HepG2 (cell line): Measurements from ENCODE around the gene HP1BP3. TPM values are rescaled to one million over a fixed set of nuclear protein-coding genes. Genes with fewer than 3 reads are reported as not detected.
A peak's percentile ranks its signal among the peaks of the same experiment; 100 is the strongest.

Experiments
- ATAC-seq: fragments of 200-7000 bp; cut with Tn5 transposase; 3 replicates; pipeline ENCODE4 v1.9.1; 2020; ENCODE audit warnings: mild to moderate bottlenecking, moderate library complexity
- BruUV-seq: library from RNA; stranded (reverse); fragments of 400-500 nt; replicated peaks from 2 replicates; lab custom pipeline; 2021; lab: Mats Ljungman, UMichigan
- CTCF ChIA-PET: fragments of 300-600 bp; formaldehyde crosslinking; extraction: SDS; loops from one replicate; lab custom pipeline; 2021; ENCODE audit warnings: low total read pairs, inconsistent platforms, low intra/inter-chr PET ratio; lab: Yijun Ruan, JAX
- POLR2A ChIA-PET: fragments of 350-600 bp; sonication (Branson Sonifier 250); formaldehyde crosslinking; loops from one replicate; lab custom pipeline; 2020; ENCODE audit warnings: antibody characterized with exemption, inconsistent platforms; lab: Yijun Ruan, JAX
- DNase-seq: peaks from one replicate; pipeline ENCODE4 v3.0.0-alpha.2; 2015; ENCODE audit warnings: low spot score
- FAIRE-seq: peaks from 3 replicates; lab custom pipeline; 2011; peaks lifted over from hg19 to GRCh38; lab: Jason Lieb, UNC
- H2AFZ ChIP-seq: one replicate; pipeline ENCODE4 v1.6.1; 2011; ENCODE audit warnings: low read length, inconsistent platforms
- H3K27ac ChIP-seq: fragments of 300-600 bp; 3 replicates; pipeline ENCODE4 v1.8.0; 2011; ENCODE audit warnings: mixed run types, mild to moderate bottlenecking, mixed read lengths, low read length, inconsistent platforms; ENCODE audit not compliant: insufficient read depth; ENCODE audit errors: extremely low read length
- H3K27me3 ChIP-seq, 2 experiments: fragments of 200-600 bp in 1 of 2; 2 replicates in 1 of 2; 3 replicates in 1 of 2; pipeline versions ENCODE4 v1.6.0 to v1.8.0; 2011; ENCODE audit warnings: low read length in 2 of 2, mild to moderate bottlenecking in 2 of 2, moderate library complexity in 2 of 2, inconsistent platforms in 1 of 2; ENCODE audit not compliant: insufficient read depth in 2 of 2, control insufficient read depth in 1 of 2
- H3K36me3 ChIP-seq, 2 experiments: fragments of 200-600 bp in 1 of 2; replicated peaks in 1 of 2; 2 replicates in 1 of 2; 3 replicates in 1 of 2; pipeline versions ENCODE4 v1.5.1 to v1.8.0; 2011; ENCODE audit warnings: low read length in 2 of 2, inconsistent platforms in 1 of 2; ENCODE audit not compliant: insufficient read depth in 2 of 2, control insufficient read depth in 1 of 2
- H3K4me1 ChIP-seq: 2 replicates; pipeline ENCODE4 v1.5.1; 2012; ENCODE audit warnings: low read length, inconsistent platforms; ENCODE audit not compliant: insufficient read depth
- H3K4me2 ChIP-seq: 2 replicates; pipeline ENCODE4 v1.6.0; 2011; ENCODE audit warnings: low read depth, low read length, inconsistent platforms
- H3K4me3 ChIP-seq, 3 experiments: fragments of 200-600 bp in 1 of 3; sonication (generic), shearing (Covaris generic) in 1 of 3; replicated peaks in 1 of 3; 2 replicates each; pipeline ENCODE4 v1.5.1; 2011 to 2016; ENCODE audit warnings: low read length in 3 of 3, inconsistent platforms in 2 of 3, low read depth in 2 of 3, mild to moderate bottlenecking in 2 of 3, control low read depth in 1 of 3, mixed read lengths in 1 of 3; ENCODE audit not compliant: insufficient read depth in 1 of 3
- H3K79me2 ChIP-seq: one replicate; pipeline ENCODE4 v1.6.1; 2011; ENCODE audit warnings: low read length, inconsistent platforms; ENCODE audit not compliant: insufficient read depth
- H3K9ac ChIP-seq: 2 replicates; pipeline ENCODE4 v1.6.0; 2011; ENCODE audit warnings: mild to moderate bottlenecking, low read depth, low read length, inconsistent platforms; ENCODE audit not compliant: insufficient read depth
- H3K9me3 ChIP-seq: 2 replicates; pipeline ENCODE4 v1.5.1; 2012; ENCODE audit warnings: mild to moderate bottlenecking, low read length
- H4K20me1 ChIP-seq: 2 replicates; pipeline ENCODE4 v1.6.0; 2011; ENCODE audit warnings: inconsistent platforms, mild to moderate bottlenecking, low read length, moderate library complexity; ENCODE audit not compliant: insufficient read depth
- ATRX ChIP-seq: sonication (generic); formaldehyde crosslinking; IDR thresholded peaks from 2 replicates; pipeline ENCODE4 v1.4.0; 2020; ENCODE audit warnings: missing genetic modification reagents, borderline replicate concordance
- CBX5 ChIP-seq: sonication (generic); formaldehyde crosslinking; IDR thresholded peaks from 2 replicates; pipeline ENCODE4 v1.4.0; 2020; ENCODE audit warnings: missing genetic modification reagents, borderline replicate concordance
- FOXP1 ChIP-seq, 2 experiments: fragments of 450-650 bp in 1 of 2; IDR thresholded peaks; 2 replicates each; pipeline ENCODE4 v1.6.1; 2017 to 2018; ENCODE audit warnings: antibody characterized with exemption in 1 of 2
- MAZ ChIP-seq, 2 experiments: sonication (generic) in 1 of 2; formaldehyde crosslinking in 1 of 2; IDR thresholded peaks; 2 replicates each; pipeline versions ENCODE4 v1.5.0 to v1.6.1; 2012 to 2020; ENCODE audit warnings: low read depth in 2 of 2, mild to moderate bottlenecking in 2 of 2, borderline replicate concordance in 1 of 2, improper control_type of control experiment in 1 of 2, low read length in 1 of 2, missing genetic modification reagents in 1 of 2, moderate library complexity in 1 of 2
- MTF2 ChIP-seq: sonication (generic); formaldehyde crosslinking; IDR thresholded peaks from 2 replicates; pipeline ENCODE4 v1.5.0; 2020; ENCODE audit warnings: missing genetic modification reagents, borderline replicate concordance
- MYC ChIP-seq: sonication (generic); formaldehyde crosslinking; IDR thresholded peaks from 2 replicates; pipeline ENCODE4 v1.9.0; 2021; ENCODE audit warnings: missing genetic modification reagents, borderline replicate concordance
- ZNF577 ChIP-seq: sonication (generic); formaldehyde crosslinking; IDR thresholded peaks from 2 replicates; pipeline ENCODE4 v1.4.0; 2020; ENCODE audit warnings: mild to moderate bottlenecking, low read depth, missing genetic modification reagents, borderline replicate concordance
- WGBS: methylation state at CpG from one replicate; pipeline ENCODE4 v1.1.6; 2017; ENCODE audit warnings: low lambda C conversion rate; 5-methylcytosine and 5-hydroxymethylcytosine counted together
- in situ Hi-C: cut with HindIII; loops from 2 replicates; pipeline ENCODE4 v1.10.0; 2017; ENCODE audit warnings: low pct_unique_long_range_greater_than_20kb; ENCODE audit not compliant: extremely low pct_ligation_motif_present
- intact Hi-C: fragments of 100-400 bp; cut with micrococcal nuclease; formaldehyde crosslinking; loops from one replicate; pipeline ENCODE4 v1.10.0; 2022; ENCODE audit not compliant: unreplicated experiment
- polyA plus RNA-seq, 8 experiments: library from polyadenylated mRNA; depleted of rRNA in 3 of 8; stranded (reverse) in 7 of 8; unstranded in 1 of 8; fragments of >200 nt; fragmentation: Illumina TruSeq in 4 of 8; extraction: Trizol in 4 of 8; gene quantifications; 2 replicates each; pipeline versions ENCODE4 v1.2.1 to v1.2.3, GENCODE V29; 2011 to 2016; ENCODE audit warnings: low read depth in 4 of 8, missing spikeins in 1 of 8, mixed read lengths in 1 of 8; ENCODE audit not compliant: insufficient read depth in 1 of 8
- total RNA-seq, 5 experiments: library from RNA; depleted of rRNA; stranded (reverse); fragments of >200 nt; fragmentation: Illumina TruSeq; extraction: Trizol; gene quantifications; 2 replicates each; pipeline ENCODE4 v1.2.3, GENCODE V29; 2016; ENCODE audit warnings: low read depth in 1 of 5
- TF ChIP-seq, protein P1 (sequence below): sonication (generic); formaldehyde crosslinking; IDR thresholded peaks from 2 replicates; pipeline ENCODE4 v1.4.0; 2020; ENCODE audit warnings: missing genetic modification reagents
- TF ChIP-seq, protein P2 (sequence below): sonication (generic); formaldehyde crosslinking; conservative IDR thresholded peaks from 2 replicates; pipeline ENCODE4 v1.8.0; 2022; ENCODE audit warnings: low read depth, missing genetic modification reagents

HP1BP3 gene
- total and polyA plus RNA-seq, 2 of the 13 experiments (the other 11 are each of a cell fraction or from before 2014, with no cell fraction given), result 98.5 to 137 TPM

DNA sequence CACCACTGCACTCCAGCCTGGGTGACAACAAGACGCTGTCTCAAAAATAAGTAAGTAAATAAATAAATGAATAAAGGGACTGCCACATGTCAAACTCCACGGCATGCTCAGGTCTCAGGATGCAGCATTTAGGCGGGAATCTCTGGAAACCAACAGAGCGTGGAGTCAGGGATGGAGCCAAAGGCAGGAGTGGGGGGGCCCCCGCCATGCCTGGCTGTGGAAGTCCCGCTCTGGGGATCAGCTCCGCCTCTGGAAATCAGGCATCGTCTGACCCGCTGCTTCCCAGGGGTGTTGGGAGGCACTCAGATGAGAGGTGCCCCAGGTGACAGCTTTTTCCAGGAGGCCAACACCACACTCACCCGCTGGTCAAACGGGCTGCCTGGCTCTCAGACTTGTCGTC, 89.5 kb downstream of the HP1BP3 start:
- Histone ChIP-seq H2AFZ (no peak overlapping the region), H3K9me3 (no peaks in the 10 kb centered on the region), H4K20me1 (no peaks in the 10 kb centered on the region), H3K4me2 (peak overlapping the region; percentile 81), H3K9ac (no peak overlapping the region), H3K4me3 (peak overlapping the region in 1 of 3 experiments; percentile 76; a peak in 1 of 6 replicates), H3K27ac (no peak overlapping the region), H3K79me2 (no peaks in the 10 kb centered on the region), H3K27me3 (peaks cover 6 to 31% of the 10 kb centered on the region in 2 experiments; a peak in 4 of 5 replicates), H3K36me3 (no peaks in the 10 kb centered on the region), H3K4me1 (peaks cover 43% of the 10 kb centered on the region)
- ATAC-seq (no peak), FAIRE-seq (no peak), DNase-seq (no peak)
- intact Hi-C loops, result loop anchor here (2.0 kb wide), 1 partner anchor 497 kb away; no protein-coding TSS in a partner anchor
- in situ Hi-C loops, result no loop called here
- CTCF ChIA-PET, result interaction anchor here (1.6 to 1.8 kb wide), 2 partner anchors 36 to 497 kb away, joined by 4 to 27 read pairs; no protein-coding TSS in a partner anchor
- POLR2A ChIA-PET, result interaction anchor here (1.0 to 2.0 kb wide), 6 partner anchors 9 to 498 kb away, joined by 3 to 13 read pairs (median 7); partner anchors contain the start of genes DDOST, HP1BP3 and SH2D5
- 30% methylated on average over 9 of the region's 12 CpGs for WGBS
- TF ChIP-seq MAZ (IDR thresholded peaks at IDR 0.05; ENCODE audit: borderline replicate concordance, low read depth, low read length) (no peak), MAZ (CRISPR knock-in tag; IDR thresholded peaks at IDR 0.05; ENCODE audit: low read depth) (no peak), FOXP1 (IDR thresholded peaks at IDR 0.05) (no peak), FOXP1 (CRISPR knock-in tag; IDR thresholded peaks at IDR 0.05) (no peak), CBX5 (CRISPR knock-in tag) (no peak), ATRX (CRISPR knock-in tag) (no peak), ZNF577 (CRISPR knock-in tag) (no peak), MTF2 (no peak), MYC (no peak)
- TF ChIP-seq, protein P1, sequence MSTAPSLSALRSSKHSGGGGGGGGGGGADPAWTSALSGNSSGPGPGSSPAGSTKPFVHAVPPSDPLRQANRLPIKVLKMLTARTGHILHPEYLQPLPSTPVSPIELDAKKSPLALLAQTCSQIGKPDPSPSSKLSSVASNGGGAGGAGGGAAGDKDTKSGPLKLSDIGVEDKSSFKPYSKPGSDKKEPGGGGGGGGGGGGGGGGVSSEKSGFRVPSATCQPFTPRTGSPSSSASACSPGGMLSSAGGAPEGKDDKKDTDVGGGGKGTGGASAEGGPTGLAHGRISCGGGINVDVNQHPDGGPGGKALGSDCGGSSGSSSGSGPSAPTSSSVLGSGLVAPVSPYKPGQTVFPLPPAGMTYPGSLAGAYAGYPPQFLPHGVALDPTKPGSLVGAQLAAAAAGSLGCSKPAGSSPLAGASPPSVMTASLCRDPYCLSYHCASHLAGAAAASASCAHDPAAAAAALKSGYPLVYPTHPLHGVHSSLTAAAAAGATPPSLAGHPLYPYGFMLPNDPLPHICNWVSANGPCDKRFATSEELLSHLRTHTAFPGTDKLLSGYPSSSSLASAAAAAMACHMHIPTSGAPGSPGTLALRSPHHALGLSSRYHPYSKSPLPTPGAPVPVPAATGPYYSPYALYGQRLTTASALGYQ (CRISPR knock-in tag), result no peak
- TF ChIP-seq, protein P2, sequence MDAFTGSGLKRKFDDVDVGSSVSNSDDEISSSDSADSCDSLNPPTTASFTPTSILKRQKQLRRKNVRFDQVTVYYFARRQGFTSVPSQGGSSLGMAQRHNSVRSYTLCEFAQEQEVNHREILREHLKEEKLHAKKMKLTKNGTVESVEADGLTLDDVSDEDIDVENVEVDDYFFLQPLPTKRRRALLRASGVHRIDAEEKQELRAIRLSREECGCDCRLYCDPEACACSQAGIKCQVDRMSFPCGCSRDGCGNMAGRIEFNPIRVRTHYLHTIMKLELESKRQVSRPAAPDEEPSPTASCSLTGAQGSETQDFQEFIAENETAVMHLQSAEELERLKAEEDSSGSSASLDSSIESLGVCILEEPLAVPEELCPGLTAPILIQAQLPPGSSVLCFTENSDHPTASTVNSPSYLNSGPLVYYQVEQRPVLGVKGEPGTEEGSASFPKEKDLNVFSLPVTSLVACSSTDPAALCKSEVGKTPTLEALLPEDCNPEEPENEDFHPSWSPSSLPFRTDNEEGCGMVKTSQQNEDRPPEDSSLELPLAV, result no peak
- BruUV-seq, result no TSS peak
